K562 (cell line): Measurements from ENCODE around the gene VPS33B. TPM values are rescaled to one million over a fixed set of nuclear protein-coding genes. Genes with fewer than 3 reads are reported as not detected.

Experiments
- ATAC-seq: fragments of 200-7000 bp; cut with Tn5 transposase; 3 replicates; pipeline ENCODE4 v1.9.1; 2020; ENCODE audit warnings: moderate library complexity
- BruUV-seq: library from RNA; stranded (reverse); fragments of 400-500 nt; replicated peaks from 2 replicates; lab custom pipeline; 2021; lab: Mats Ljungman, UMichigan
- CTCF ChIA-PET: fragments of 300-600 bp; formaldehyde crosslinking; extraction: SDS; loops from one replicate; lab custom pipeline; 2021; ENCODE audit warnings: low intra/inter-chr PET ratio; lab: Yijun Ruan, JAX
- POLR2A ChIA-PET: fragments of 300-600, 350-650 bp; sonication (Branson Sonifier 250); formaldehyde crosslinking; extraction: SDS; loops from one replicate; lab custom pipeline; 2021; ENCODE audit warnings: antibody characterized with exemption, inconsistent platforms; lab: Yijun Ruan, JAX
- DNase-seq, 4 experiments: peaks; one replicate each; pipeline versions ENCODE4 v3.0.0 to v3.0.0-alpha.2; 2011 to 2018; ENCODE audit warnings: low spot score in 3 of 4, mixed read lengths in 3 of 4; ENCODE audit errors: extremely low read depth in 1 of 4
- FAIRE-seq: peaks from 2 replicates; lab custom pipeline; 2011; peaks lifted over from hg19 to GRCh38; lab: Jason Lieb, UNC
- H2AFZ ChIP-seq: 2 replicates; pipeline ENCODE4 v1.6.0; 2011; ENCODE audit warnings: low read depth, low read length, control low read depth, inconsistent platforms
- H3K27ac ChIP-seq: fragments of 200-600 bp; 3 replicates; pipeline ENCODE4 v1.8.0; 2011; ENCODE audit warnings: low read depth, mild to moderate bottlenecking, control low read depth, inconsistent platforms, low read length, moderate library complexity, mixed read lengths; ENCODE audit errors: extremely low read depth
- H3K27me3 ChIP-seq, 2 experiments: fragments of 300-600 bp in 1 of 2; 2 replicates in 1 of 2; 3 replicates in 1 of 2; pipeline versions ENCODE4 v1.6.0 to v1.8.0; 2011; ENCODE audit warnings: inconsistent platforms in 2 of 2, low read length in 2 of 2, mild to moderate bottlenecking in 1 of 2, mixed read lengths in 1 of 2, moderate library complexity in 1 of 2; ENCODE audit not compliant: control insufficient read depth in 2 of 2, insufficient read depth in 2 of 2
- H3K36me3 ChIP-seq: fragments of 300-600 bp; 3 replicates; pipeline ENCODE4 v1.8.0; 2011; ENCODE audit warnings: mild to moderate bottlenecking, low read length, inconsistent platforms; ENCODE audit not compliant: control insufficient read depth, insufficient read depth
- H3K4me1 ChIP-seq, 2 experiments: fragments of 200-600 bp in 1 of 2; replicated peaks in 1 of 2; 2 replicates in 1 of 2; 3 replicates in 1 of 2; pipeline versions ENCODE4 v1.5.1 to v1.8.0; 2011; ENCODE audit warnings: inconsistent platforms in 2 of 2, low read length in 2 of 2, mild to moderate bottlenecking in 1 of 2, mixed read lengths in 1 of 2, moderate library complexity in 1 of 2; ENCODE audit not compliant: control insufficient read depth in 2 of 2, insufficient read depth in 2 of 2
- H3K4me2 ChIP-seq: 2 replicates; pipeline ENCODE4 v1.6.1; 2011; ENCODE audit warnings: low read length, control low read depth, inconsistent platforms, mixed read lengths; ENCODE audit not compliant: insufficient read depth
- H3K4me3 ChIP-seq: fragments of 200-600 bp; sonication (generic), shearing (Covaris generic); 2 replicates; pipeline ENCODE4 v1.5.1; 2016; ENCODE audit warnings: control low read depth, inconsistent platforms
- H3K79me2 ChIP-seq: fragments of 200-600 bp; 3 replicates; pipeline ENCODE4 v1.8.0; 2011; ENCODE audit warnings: low read length, inconsistent platforms; ENCODE audit not compliant: control insufficient read depth, insufficient read depth
- H3K9ac ChIP-seq, 2 experiments: 2 replicates each; pipeline versions ENCODE4 v1.6.0 to v1.6.1; 2011; ENCODE audit warnings: low read depth in 2 of 2, low read length in 2 of 2, control low read depth in 1 of 2, inconsistent platforms in 1 of 2, mild to moderate bottlenecking in 1 of 2, mixed read lengths in 1 of 2; ENCODE audit not compliant: insufficient read depth in 1 of 2
- H3K9me1 ChIP-seq: one replicate; pipeline ENCODE4 v1.6.0; 2011; ENCODE audit warnings: inconsistent platforms, mild to moderate bottlenecking, low read length, moderate library complexity; ENCODE audit not compliant: control insufficient read depth, insufficient read depth
- H3K9me3 ChIP-seq: replicated peaks from 2 replicates; pipeline ENCODE4 v1.5.1; 2011; ENCODE audit warnings: low read depth, low read length, inconsistent platforms; ENCODE audit not compliant: control insufficient read depth, insufficient read depth
- H4K20me1 ChIP-seq: replicated peaks from 2 replicates; pipeline ENCODE4 v1.6.1; 2011; ENCODE audit warnings: low read length, inconsistent platforms, mixed read lengths; ENCODE audit not compliant: control insufficient read depth, insufficient read depth
- ARID2 ChIP-seq: fragments of 450-650 bp; IDR thresholded peaks from 2 replicates; pipeline ENCODE4 v1.6.1; 2017; ENCODE audit warnings: antibody characterized with exemption, mild to moderate bottlenecking
- MLLT1 ChIP-seq, 2 experiments: fragments of 450-650 bp; IDR thresholded peaks; 2 replicates each; pipeline ENCODE4 v1.6.1; 2016
- WGBS: fragments of 100-300 bp; shearing (Covaris generic); methylation state at CpG from one replicate; pipeline ENCODE4 v1.1.6; 2016; ENCODE audit warnings: low coverage, mixed read lengths; ENCODE audit not compliant: insufficient coverage; ENCODE audit errors: missing lambda C conversion rate; 5-methylcytosine and 5-hydroxymethylcytosine counted together
- in situ Hi-C: fragments of 300-500 bp; cut with MboI; formaldehyde crosslinking; loops from 4 replicates; pipeline ENCODE4 v1.15.0; 2018; ENCODE audit warnings: inconsistent platforms, mixed read lengths
- intact Hi-C: fragments of 100-400 bp; cut with micrococcal nuclease; formaldehyde crosslinking; loops from 2 replicates; pipeline ENCODE4 v1.14.2; 2022
- polyA plus RNA-seq, 8 experiments: library from polyadenylated mRNA; depleted of rRNA in 4 of 8; stranded (reverse) in 5 of 8; unstranded in 3 of 8; fragments of >200 nt; fragmentation: Nextera tagmentation in 2 of 8; fragmentation: Illumina TruSeq in 1 of 8; extraction: Ambion mirVana in 2 of 8; extraction: Trizol in 1 of 8; gene quantifications; 2 replicates each; pipeline versions ENCODE4 v1.2.1 to v1.2.3, GENCODE V29; 2011 to 2014; ENCODE audit warnings: inconsistent platforms in 1 of 8, missing spikeins in 1 of 8
- total RNA-seq, 7 experiments: library from RNA; depleted of rRNA in 6 of 7; stranded (reverse); fragments of >200 nt in 6 of 7; fragmentation: Illumina TruSeq in 2 of 7; extraction: Trizol in 2 of 7; gene quantifications; 2 replicates each; pipeline versions ENCODE4 v1.2.1 to v1.2.3, GENCODE V29; 2011 to 2021; ENCODE audit warnings: low replicate concordance in 1 of 7

Gene VPS33B
- total and polyA plus RNA-seq, 9 of the 15 experiments (the other 6 are each of a cell fraction or from before 2014, with no cell fraction given): 9.4 to 25.5 (median 14.8) TPM

- Histone ChIP-seq H3K79me2 (peaks cover 94% of the 10 kb centered on the region), H3K4me3 (no peak overlapping the region), H3K9me1 (no peaks in the 10 kb centered on the region), H3K36me3 (peaks cover 45% of the 10 kb centered on the region), H4K20me1 (peaks cover 9% of the 10 kb centered on the region; the same call in 1 of the 2 replicates), H3K27me3 (no peaks in the 10 kb centered on the region), H3K27ac (no peak overlapping the region; the same call in 2 of the 3 replicates), H3K4me1 (peaks cover 21 to 29% of the 10 kb centered on the region in 2 experiments; a peak in 4 of 5 replicates), H3K9ac (peak overlapping the region; percentile 4 to 48; a peak in 1 of 4 replicates), H2AFZ (no peak overlapping the region), H3K9me3 (no peaks in the 10 kb centered on the region), H3K4me2 (no peak overlapping the region)
- no peak for TF ChIP-seq ARID2
- 0 out of 4 replicates have a peak, but pooled peaks of 1 of the 2 experiments have one; percentile 26 for TF ChIP-seq MLLT1 (IDR thresholded peaks at IDR 0.05)
- no peak for DNase-seq
- 78% methylated on average over 11 of the region's 11 CpGs for WGBS
- CTCF ChIA-PET: no interaction called here
- POLR2A ChIA-PET: interaction anchor here (1.2 to 5.6 kb wide), 5 partner anchors 8 to 54 kb away, joined by 3 to 51 read pairs (median 6); partner anchors contain the start of genes HDDC3 and VPS33B
- in situ Hi-C loops: no loop called here
- FAIRE-seq: no peak
- ATAC-seq: no peak
- intact Hi-C loops: no loop called here
- BruUV-seq: no TSS peak
These were observed 35.4 kb downstream of the VPS33B start for GRCh38 chr15:90986790-90987507.
